Activated naive CD8-positive, alpha-beta T cell treated with anti-CD3 and anti-CD28 coated beads, Interleukin-2, amount 50 U/mL, for 16 hours (primary cell): ENCODE data around the gene ALKBH7.
"Not testable (repeated sequence)": the region's sequence is repeated elsewhere in the genome, so short reads cannot be mapped to it uniquely, and the experiment has no call there.

Experiments
- DNase-seq: peaks from one replicate; pipeline ENCODE4 v3.0.0-alpha.2; 2020; ENCODE audit warnings: low read depth, low spot score

ALKBH7 gene, protein sequence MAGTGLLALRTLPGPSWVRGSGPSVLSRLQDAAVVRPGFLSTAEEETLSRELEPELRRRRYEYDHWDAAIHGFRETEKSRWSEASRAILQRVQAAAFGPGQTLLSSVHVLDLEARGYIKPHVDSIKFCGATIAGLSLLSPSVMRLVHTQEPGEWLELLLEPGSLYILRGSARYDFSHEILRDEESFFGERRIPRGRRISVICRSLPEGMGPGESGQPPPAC

GRCh38 chr19:6372594-6373095, at the start of gene ALKBH7:
Gene ALKBH7, plus strand, starts transcription at chr19:6372794. Its CDS starts 27 bp downstream, at chr19:6372821.
- DNase-seq, result peak; percentile 95

GRCh38 chr19:6324757-6325156, 47.8 kb upstream of the ALKBH7 start:
- DNase-seq, result no peak

- no peak for DNase-seq
These were observed 47.0 kb upstream of the ALKBH7 start for GRCh38 chr19:6325614-6326013.

DNA sequence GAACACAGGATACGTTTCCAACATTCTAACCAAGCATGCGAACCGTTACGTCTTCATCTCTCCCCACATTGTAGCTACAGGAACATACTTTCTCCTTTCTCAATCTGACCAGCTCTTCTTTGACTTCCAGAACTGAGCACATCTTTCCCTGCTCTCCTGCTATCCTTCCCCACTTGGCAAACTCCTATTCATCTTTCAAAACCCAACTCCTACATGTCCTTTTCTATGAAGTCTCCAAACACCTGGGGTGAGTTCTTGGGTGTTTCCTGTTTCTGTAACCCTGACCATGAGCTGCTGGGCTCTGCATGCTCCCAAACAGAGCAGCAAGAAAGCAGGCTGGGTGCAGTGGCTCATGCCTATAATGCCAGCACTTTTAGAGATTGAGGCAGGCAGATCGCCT, 45.8 kb upstream of the ALKBH7 start:
- no peak for DNase-seq

DNA sequence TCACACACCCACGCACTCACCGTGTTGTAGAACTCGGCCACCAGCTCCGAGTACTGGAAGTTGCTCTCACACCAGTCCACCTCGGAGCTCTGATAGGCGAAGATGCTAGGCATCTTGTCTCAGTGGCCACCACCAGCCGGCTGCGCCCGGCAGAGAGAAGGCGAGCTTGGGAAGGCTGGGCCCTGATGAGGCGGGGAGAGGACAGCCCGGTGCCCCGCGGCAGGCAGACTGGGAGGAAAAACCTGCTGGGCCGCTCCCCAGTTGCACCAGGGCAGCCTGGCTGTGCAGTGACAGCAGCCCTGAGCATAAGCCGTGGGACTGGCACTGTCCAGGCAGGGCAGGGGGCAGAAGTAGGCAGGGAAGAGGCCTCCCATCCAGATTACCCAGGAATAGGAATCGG, 39.2 kb upstream of the ALKBH7 start, which contains the start of gene ACER1:
Gene ACER1, minus strand, starts transcription at position 174 of the 400 bp plus-strand sequence. Its CDS starts 61 bp downstream, at position 113.
- DNase-seq, result no peak

GRCh38 chr19:6334490-6335285, 37.9 kb upstream of the ALKBH7 start:
- DNase-seq, result no peak

- DNase-seq, result no peak
These were observed 31.9 kb upstream of the ALKBH7 start for GRCh38 chr19:6340493-6341201.

- DNase-seq, result no peak
These were observed 29.1 kb upstream of the ALKBH7 start for GRCh38 chr19:6343462-6343861.

GRCh38 chr19:6349271-6349670, 23.3 kb upstream of the ALKBH7 start:
- not testable (repeated sequence) for DNase-seq

DNA sequence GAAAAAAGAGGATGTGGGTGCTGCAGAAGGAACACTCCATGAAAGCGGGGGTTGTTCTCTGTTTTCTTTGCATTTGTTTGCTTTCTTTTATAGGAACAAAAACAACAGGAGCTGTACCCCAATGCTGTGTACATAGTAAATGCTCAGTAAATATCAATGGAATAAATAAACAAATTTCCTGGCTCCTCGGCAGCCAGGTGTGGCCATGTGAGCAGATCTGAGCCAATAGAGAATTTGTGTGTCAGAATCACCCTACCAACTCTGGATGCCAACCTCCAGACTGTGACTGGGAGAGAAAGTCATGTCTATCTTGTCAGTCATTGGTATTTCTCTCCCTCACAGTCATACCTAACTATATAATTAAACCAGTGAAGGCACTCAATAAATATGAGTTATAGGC, 21.9 kb upstream of the ALKBH7 start:
- DNase-seq, result no peak

- no peak for DNase-seq
These were observed 20.0 kb upstream of the ALKBH7 start for GRCh38 chr19:6352381-6353165.

DNA sequence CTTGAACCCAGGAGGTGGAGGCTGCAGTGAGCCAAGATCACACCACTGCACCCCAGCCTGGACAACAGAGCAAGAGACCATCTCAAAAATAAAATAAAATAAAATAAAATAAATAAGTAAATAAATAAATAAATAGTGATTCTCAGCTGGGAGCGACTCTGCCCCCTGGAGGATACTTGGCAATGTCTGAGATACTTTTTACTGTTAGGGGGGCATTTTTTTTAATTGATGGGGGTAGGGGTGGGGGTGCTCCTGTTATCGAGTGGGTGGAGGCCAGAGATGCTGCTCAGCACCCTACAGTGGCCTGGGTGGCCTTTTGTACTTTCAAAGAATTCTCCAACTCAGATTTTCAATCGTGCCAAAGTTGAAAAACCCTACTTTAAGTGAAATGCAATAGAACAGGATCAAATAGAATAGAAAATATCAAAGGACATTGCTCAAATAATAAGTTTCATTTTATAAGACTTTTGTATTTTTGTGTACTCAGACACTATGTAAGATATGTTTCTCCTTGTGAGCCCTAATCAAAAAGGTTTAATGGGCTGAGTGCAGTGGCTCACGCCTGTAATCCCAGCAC, 18.4 kb upstream of the ALKBH7 start:
- DNase-seq, result no peak

- DNase-seq, result not testable (repeated sequence)
These were observed 17.1 kb upstream of the ALKBH7 start for GRCh38 chr19:6355321-6356040.

- no peak for DNase-seq
These were observed 15.4 kb upstream of the ALKBH7 start for GRCh38 chr19:6357174-6357573.

GRCh38 chr19:6358003-6358402, 14.6 kb upstream of the ALKBH7 start:
- no peak for DNase-seq

GRCh38 chr19:6359568-6360341, 12.8 kb upstream of the ALKBH7 start:
- DNase-seq, result no peak

DNA sequence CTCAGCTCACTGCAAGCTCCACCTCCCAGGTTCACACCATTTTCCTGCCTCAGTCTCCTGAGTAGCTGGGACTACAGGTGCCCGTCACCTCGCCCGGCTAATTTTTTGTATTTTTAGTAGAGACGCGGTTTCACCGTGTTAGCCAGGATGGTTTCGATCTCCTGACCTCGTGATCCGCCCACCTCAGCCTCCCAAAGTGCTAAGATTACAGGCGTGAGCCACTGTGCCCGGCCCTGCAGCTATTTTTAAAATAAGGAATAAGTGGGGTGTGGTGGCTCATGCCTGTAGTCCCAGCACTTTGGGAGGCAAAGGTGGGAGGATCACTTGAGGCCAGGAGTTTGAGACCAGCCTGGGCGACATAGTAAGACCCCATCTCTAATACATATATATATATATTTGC, 12.1 kb upstream of the ALKBH7 start:
- DNase-seq, result not testable (repeated sequence)

GRCh38 chr19:6360857-6361216, 11.8 kb upstream of the ALKBH7 start:
- not testable (repeated sequence) for DNase-seq

GRCh38 chr19:6362027-6362350, 10.6 kb upstream of the ALKBH7 start:
- DNase-seq, result no peak

DNA sequence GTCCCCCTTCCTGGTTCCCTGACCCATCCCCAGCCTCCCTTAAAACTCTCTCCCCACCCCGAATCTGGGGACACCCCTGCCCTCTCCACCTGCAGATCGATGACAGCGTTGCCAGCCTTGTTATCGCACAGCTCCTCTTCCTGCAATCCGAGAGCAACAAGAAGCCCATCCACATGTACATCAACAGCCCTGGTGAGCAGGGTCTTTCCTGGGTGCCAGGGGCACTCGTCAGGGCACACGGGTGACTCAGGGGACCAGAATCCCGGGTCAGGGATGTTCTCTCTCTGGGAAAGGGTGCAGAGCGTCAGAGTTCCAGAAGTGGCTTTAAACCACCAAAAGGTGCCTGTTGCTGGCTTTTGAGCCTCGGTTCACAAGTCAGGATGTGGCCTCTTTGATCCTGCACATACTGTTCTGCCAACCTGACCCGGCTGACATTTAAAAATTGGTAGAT, 10.2 kb upstream of the ALKBH7 start:
- DNase-seq, result no peak
